ENCODE measurements around the gene ST6GALNAC5. TPM values are rescaled to one million over a fixed set of nuclear protein-coding genes. Genes with fewer than 3 reads are reported as not detected.

ST6GALNAC5 gene
- total and polyA plus RNA-seq, 2 experiments from 2014 or later: 4.1 to 19.2 TPM

GRCh38 chr1:76840278-76840677 lies 27.0 kb upstream of the ST6GALNAC5 start:
- Histone ChIP-seq H4K20me1 (replicated peaks; ENCODE audit: insufficient read depth) (no peaks in the 10 kb centered on the region), H3K4me1 (ENCODE audit: insufficient read depth) (peaks cover 10% of the 10 kb centered on the region), H3K27me3 (ENCODE audit: insufficient read depth) (no peaks in the 10 kb centered on the region), H3F3A (replicated peaks; ENCODE audit: low read depth) (no peaks in the 10 kb centered on the region), H3K79me2 (replicated peaks; ENCODE audit: insufficient read depth) (no peaks in the 10 kb centered on the region), H3K27ac (ENCODE audit: low read depth) (no peak overlapping the region), H3K36me3 (ENCODE audit: insufficient read depth) (no peaks in the 10 kb centered on the region), H3K9me2 (ENCODE audit: insufficient read depth) (peaks cover 3% of the 10 kb centered on the region; the same call in 1 of the 2 replicates), H3K4me2 (no peak overlapping the region), H2AFZ (no peak overlapping the region; the same call in 1 of the 2 replicates), H3K4me3 (no peak overlapping the region)
- no peak for ATAC-seq
- Mint-ChIP-seq H3K4me1 (peaks cover 14% of the 10 kb centered on the region), H3K27ac (no peak overlapping the region), H3K9me3 (no peaks in the 10 kb centered on the region), H3K4me3 (no peak overlapping the region), H3K27me3 (ENCODE audit: insufficient read depth, low read depth, poor library complexity) (no peaks in the 10 kb centered on the region), H3K36me3 (ENCODE audit: low read depth) (no peaks in the 10 kb centered on the region)
- no peak for DNase-seq (ENCODE audit: low spot score)
- TF ChIP-seq NANOG (IDR thresholded peaks at IDR 0.05; ENCODE audit: borderline replicate concordance) (no peak), CREB1 (CRISPR knock-in tag; IDR thresholded peaks at IDR 0.05; ENCODE audit: low read depth) (no peak), ZNF462 (CRISPR knock-in tag; IDR thresholded peaks at IDR 0.05) (no peak), ZNF331 (CRISPR knock-in tag; IDR thresholded peaks at IDR 0.05; ENCODE audit: low read depth) (no peak), ZNF114 (CRISPR knock-in tag; IDR thresholded peaks at IDR 0.05) (no peak), EZH2phosphoT487 (IDR thresholded peaks at IDR 0.05; ENCODE audit: unreplicated experiment) (no peak), EZH2 (IDR thresholded peaks at IDR 0.05; ENCODE audit: low read depth, unreplicated experiment) (no peak)

- DNase-seq (ENCODE audit: low spot score) (peak; percentile 4), ATAC-seq (peak; percentile 54; the same call in 2 of the 3 replicates)
- Histone ChIP-seq H3K36me3 (ENCODE audit: insufficient read depth) (no peaks in the 10 kb centered on the region), H3K4me1 (ENCODE audit: insufficient read depth) (peaks cover 10% of the 10 kb centered on the region), H3K4me3 (no peak overlapping the region), H3K27ac (ENCODE audit: low read depth) (no peak overlapping the region), H4K20me1 (replicated peaks; ENCODE audit: insufficient read depth) (no peaks in the 10 kb centered on the region), H3F3A (replicated peaks; ENCODE audit: low read depth) (no peaks in the 10 kb centered on the region), H2AFZ (peak overlapping the region; percentile 83), H3K27me3 (ENCODE audit: insufficient read depth) (no peaks in the 10 kb centered on the region), H3K4me2 (peak overlapping the region; percentile 39), H3K9me2 (ENCODE audit: insufficient read depth) (no peaks in the 10 kb centered on the region), H3K79me2 (replicated peaks; ENCODE audit: insufficient read depth) (no peaks in the 10 kb centered on the region)
- no peak overlapping the region for H3K4me3 Mint-ChIP-seq
- no peaks in the 10 kb centered on the region for H3K36me3 Mint-ChIP-seq (ENCODE audit: low read depth)
- no peaks in the 10 kb centered on the region for H3K9me3 Mint-ChIP-seq
- H3K4me1 Mint-ChIP-seq: peaks cover 14% of the 10 kb centered on the region
- no peak overlapping the region for H3K27ac Mint-ChIP-seq
- no peaks in the 10 kb centered on the region for H3K27me3 Mint-ChIP-seq (ENCODE audit: insufficient read depth, low read depth, poor library complexity)
- TF ChIP-seq, protein P1, sequence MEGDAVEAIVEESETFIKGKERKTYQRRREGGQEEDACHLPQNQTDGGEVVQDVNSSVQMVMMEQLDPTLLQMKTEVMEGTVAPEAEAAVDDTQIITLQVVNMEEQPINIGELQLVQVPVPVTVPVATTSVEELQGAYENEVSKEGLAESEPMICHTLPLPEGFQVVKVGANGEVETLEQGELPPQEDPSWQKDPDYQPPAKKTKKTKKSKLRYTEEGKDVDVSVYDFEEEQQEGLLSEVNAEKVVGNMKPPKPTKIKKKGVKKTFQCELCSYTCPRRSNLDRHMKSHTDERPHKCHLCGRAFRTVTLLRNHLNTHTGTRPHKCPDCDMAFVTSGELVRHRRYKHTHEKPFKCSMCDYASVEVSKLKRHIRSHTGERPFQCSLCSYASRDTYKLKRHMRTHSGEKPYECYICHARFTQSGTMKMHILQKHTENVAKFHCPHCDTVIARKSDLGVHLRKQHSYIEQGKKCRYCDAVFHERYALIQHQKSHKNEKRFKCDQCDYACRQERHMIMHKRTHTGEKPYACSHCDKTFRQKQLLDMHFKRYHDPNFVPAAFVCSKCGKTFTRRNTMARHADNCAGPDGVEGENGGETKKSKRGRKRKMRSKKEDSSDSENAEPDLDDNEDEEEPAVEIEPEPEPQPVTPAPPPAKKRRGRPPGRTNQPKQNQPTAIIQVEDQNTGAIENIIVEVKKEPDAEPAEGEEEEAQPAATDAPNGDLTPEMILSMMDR (conservative IDR thresholded peaks at IDR 0.05; ENCODE audit: low read depth in 2 of 2): no peak
- TF ChIP-seq, protein P2, sequence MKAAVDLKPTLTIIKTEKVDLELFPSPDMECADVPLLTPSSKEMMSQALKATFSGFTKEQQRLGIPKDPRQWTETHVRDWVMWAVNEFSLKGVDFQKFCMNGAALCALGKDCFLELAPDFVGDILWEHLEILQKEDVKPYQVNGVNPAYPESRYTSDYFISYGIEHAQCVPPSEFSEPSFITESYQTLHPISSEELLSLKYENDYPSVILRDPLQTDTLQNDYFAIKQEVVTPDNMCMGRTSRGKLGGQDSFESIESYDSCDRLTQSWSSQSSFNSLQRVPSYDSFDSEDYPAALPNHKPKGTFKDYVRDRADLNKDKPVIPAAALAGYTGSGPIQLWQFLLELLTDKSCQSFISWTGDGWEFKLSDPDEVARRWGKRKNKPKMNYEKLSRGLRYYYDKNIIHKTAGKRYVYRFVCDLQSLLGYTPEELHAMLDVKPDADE (IDR thresholded peaks at IDR 0.05): no peak
- no peak for TF ChIP-seq JUNB (IDR thresholded peaks at IDR 0.05; ENCODE audit: unreplicated experiment)
Measured at GRCh38 chr1:76841460-76841859, 25.8 kb upstream of the ST6GALNAC5 start.
